Measurements from ENCODE around the gene GPR17. TPM values are rescaled to one million over a fixed set of nuclear protein-coding genes. Genes with fewer than 3 reads are reported as not detected.

The GPR17 gene
- total and polyA plus RNA-seq, 9 of the 15 experiments (the other 6 are each of a cell fraction or from before 2014, with no cell fraction given) = not detected

- TF ChIP-seq YY1 (IDR thresholded peaks at IDR 0.05; ENCODE audit: borderline replicate concordance in 1 of 3, control insufficient read depth in 1 of 3, extremely low read depth in 1 of 3, insufficient read depth in 3 of 3, insufficient read length in 1 of 3, insufficient replicate concordance in 2 of 3, low read depth in 1 of 3, low read length in 2 of 3) (peak; percentile 88 to 99 (median 97)), HCFC1 (IDR thresholded peaks at IDR 0.05; ENCODE audit: low read depth, low read length) (peak; percentile 59; the same call in 1 of the 2 replicates), ELF4 (CRISPR knock-in tag; IDR thresholded peaks at IDR 0.05) (peak; percentile 84), ZNF146 (CRISPR knock-in tag; IDR thresholded peaks at IDR 0.05; ENCODE audit: unreplicated experiment) (no peak), RFX1 (IDR thresholded peaks at IDR 0.05) (no peak), ZNF121 (CRISPR knock-in tag; conservative IDR thresholded peaks at IDR 0.05) (no peak), ZBTB1 (CRISPR knock-in tag; IDR thresholded peaks at IDR 0.05; ENCODE audit: borderline replicate concordance, low read depth) (0 out of 2 replicates have a peak, but pooled peaks have one; percentile 14), U2AF1 (optimal IDR thresholded peaks at IDR 0.05; ENCODE audit: low read depth, low read length) (no peak), TAF15 (IDR thresholded peaks at IDR 0.05; ENCODE audit: low read depth, low read length) (no peak), WHSC1 (IDR thresholded peaks at IDR 0.05; ENCODE audit: low read length) (no peak), THRA (IDR thresholded peaks at IDR 0.05) (no peak), RUNX1 (IDR thresholded peaks at IDR 0.05; ENCODE audit: low read depth) (no peak)
- TF ChIP-seq, protein P1, sequence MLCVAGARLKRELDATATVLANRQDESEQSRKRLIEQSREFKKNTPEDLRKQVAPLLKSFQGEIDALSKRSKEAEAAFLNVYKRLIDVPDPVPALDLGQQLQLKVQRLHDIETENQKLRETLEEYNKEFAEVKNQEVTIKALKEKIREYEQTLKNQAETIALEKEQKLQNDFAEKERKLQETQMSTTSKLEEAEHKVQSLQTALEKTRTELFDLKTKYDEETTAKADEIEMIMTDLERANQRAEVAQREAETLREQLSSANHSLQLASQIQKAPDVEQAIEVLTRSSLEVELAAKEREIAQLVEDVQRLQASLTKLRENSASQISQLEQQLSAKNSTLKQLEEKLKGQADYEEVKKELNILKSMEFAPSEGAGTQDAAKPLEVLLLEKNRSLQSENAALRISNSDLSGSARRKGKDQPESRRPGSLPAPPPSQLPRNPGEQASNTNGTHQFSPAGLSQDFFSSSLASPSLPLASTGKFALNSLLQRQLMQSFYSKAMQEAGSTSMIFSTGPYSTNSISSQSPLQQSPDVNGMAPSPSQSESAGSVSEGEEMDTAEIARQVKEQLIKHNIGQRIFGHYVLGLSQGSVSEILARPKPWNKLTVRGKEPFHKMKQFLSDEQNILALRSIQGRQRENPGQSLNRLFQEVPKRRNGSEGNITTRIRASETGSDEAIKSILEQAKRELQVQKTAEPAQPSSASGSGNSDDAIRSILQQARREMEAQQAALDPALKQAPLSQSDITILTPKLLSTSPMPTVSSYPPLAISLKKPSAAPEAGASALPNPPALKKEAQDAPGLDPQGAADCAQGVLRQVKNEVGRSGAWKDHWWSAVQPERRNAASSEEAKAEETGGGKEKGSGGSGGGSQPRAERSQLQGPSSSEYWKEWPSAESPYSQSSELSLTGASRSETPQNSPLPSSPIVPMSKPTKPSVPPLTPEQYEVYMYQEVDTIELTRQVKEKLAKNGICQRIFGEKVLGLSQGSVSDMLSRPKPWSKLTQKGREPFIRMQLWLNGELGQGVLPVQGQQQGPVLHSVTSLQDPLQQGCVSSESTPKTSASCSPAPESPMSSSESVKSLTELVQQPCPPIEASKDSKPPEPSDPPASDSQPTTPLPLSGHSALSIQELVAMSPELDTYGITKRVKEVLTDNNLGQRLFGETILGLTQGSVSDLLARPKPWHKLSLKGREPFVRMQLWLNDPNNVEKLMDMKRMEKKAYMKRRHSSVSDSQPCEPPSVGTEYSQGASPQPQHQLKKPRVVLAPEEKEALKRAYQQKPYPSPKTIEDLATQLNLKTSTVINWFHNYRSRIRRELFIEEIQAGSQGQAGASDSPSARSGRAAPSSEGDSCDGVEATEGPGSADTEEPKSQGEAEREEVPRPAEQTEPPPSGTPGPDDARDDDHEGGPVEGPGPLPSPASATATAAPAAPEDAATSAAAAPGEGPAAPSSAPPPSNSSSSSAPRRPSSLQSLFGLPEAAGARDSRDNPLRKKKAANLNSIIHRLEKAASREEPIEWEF (CRISPR knock-in tag; IDR thresholded peaks at IDR 0.05) = no peak
- TF ChIP-seq, protein P2, sequence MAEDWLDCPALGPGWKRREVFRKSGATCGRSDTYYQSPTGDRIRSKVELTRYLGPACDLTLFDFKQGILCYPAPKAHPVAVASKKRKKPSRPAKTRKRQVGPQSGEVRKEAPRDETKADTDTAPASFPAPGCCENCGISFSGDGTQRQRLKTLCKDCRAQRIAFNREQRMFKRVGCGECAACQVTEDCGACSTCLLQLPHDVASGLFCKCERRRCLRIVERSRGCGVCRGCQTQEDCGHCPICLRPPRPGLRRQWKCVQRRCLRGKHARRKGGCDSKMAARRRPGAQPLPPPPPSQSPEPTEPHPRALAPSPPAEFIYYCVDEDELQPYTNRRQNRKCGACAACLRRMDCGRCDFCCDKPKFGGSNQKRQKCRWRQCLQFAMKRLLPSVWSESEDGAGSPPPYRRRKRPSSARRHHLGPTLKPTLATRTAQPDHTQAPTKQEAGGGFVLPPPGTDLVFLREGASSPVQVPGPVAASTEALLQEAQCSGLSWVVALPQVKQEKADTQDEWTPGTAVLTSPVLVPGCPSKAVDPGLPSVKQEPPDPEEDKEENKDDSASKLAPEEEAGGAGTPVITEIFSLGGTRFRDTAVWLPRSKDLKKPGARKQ (CRISPR knock-in tag; IDR thresholded peaks at IDR 0.05) = no peak
- TF ChIP-seq, protein P3, sequence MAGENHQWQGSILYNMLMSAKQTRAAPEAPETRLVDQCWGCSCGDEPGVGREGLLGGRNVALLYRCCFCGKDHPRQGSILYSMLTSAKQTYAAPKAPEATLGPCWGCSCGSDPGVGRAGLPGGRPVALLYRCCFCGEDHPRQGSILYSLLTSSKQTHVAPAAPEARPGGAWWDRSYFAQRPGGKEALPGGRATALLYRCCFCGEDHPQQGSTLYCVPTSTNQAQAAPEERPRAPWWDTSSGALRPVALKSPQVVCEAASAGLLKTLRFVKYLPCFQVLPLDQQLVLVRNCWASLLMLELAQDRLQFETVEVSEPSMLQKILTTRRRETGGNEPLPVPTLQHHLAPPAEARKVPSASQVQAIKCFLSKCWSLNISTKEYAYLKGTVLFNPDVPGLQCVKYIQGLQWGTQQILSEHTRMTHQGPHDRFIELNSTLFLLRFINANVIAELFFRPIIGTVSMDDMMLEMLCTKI (IDR thresholded peaks at IDR 0.05; ENCODE audit: partially characterized antibody) = no peak
- TF ChIP-seq, protein P4, sequence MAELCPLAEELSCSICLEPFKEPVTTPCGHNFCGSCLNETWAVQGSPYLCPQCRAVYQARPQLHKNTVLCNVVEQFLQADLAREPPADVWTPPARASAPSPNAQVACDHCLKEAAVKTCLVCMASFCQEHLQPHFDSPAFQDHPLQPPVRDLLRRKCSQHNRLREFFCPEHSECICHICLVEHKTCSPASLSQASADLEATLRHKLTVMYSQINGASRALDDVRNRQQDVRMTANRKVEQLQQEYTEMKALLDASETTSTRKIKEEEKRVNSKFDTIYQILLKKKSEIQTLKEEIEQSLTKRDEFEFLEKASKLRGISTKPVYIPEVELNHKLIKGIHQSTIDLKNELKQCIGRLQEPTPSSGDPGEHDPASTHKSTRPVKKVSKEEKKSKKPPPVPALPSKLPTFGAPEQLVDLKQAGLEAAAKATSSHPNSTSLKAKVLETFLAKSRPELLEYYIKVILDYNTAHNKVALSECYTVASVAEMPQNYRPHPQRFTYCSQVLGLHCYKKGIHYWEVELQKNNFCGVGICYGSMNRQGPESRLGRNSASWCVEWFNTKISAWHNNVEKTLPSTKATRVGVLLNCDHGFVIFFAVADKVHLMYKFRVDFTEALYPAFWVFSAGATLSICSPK (IDR thresholded peaks at IDR 0.05; ENCODE audit: borderline replicate concordance) = no peak
Observed at GRCh38 chr2:127701193-127701650, 55.3 kb downstream of the GPR17 start, which contains the start of gene SFT2D3 (continued).

All from K562 (cell line).